DMS53 treated with DMSO at 0.1 percent for 48 hours (cell line): ENCODE measurements around the gene RPS8.
A peak's percentile ranks its signal among the peaks of the same experiment; 100 is the strongest.
"Not testable (repeated sequence)": the region's sequence is repeated elsewhere in the genome, so short reads cannot be mapped to it uniquely, and the experiment has no call there.

Experiments used
- DNase-seq: peaks from one replicate; lab custom pipeline; 2025; ENCODE audit not compliant: unreplicated experiment; lab: John Stamatoyannopoulos, UW

RPS8 gene

GRCh38 chr1:44802306-44803061 lies 27.1 kb downstream of the RPS8 start:
- no peak for DNase-seq

GRCh38 chr1:44803062-44803311 lies 27.6 kb downstream of the RPS8 start:
- DNase-seq, result no peak

GRCh38 chr1:44803312-44804095 lies 28.2 kb downstream of the RPS8 start:
- DNase-seq, result no peak

- no peak for DNase-seq
Observed at GRCh38 chr1:44805311-44806024, 30.1 kb downstream of the RPS8 start.

GRCh38 chr1:44806025-44806703 lies 30.8 kb downstream of the RPS8 start:
- no peak for DNase-seq

- no peak for DNase-seq
Observed at GRCh38 chr1:44806704-44807363, 31.5 kb downstream of the RPS8 start, which contains the start of gene DYNLT4. Gene DYNLT4 (minus strand): TSS chr1:44807351. CDS start chr1:44806668, 683 bp downstream.

GRCh38 chr1:44807364-44808062 lies 32.2 kb downstream of the RPS8 start:
- peak; percentile 91 for DNase-seq

GRCh38 chr1:44808063-44808937 lies 33.0 kb downstream of the RPS8 start, which contains the start of gene BTBD19:
Gene BTBD19 (plus strand): TSS chr1:44808523. CDS start chr1:44808821, 298 bp downstream.
- DNase-seq, result no peak

GRCh38 chr1:44808938-44809917 lies 33.9 kb downstream of the RPS8 start:
- no peak for DNase-seq

GRCh38 chr1:44810101-44810761 lies 34.9 kb downstream of the RPS8 start:
- no peak for DNase-seq

- not testable (repeated sequence) for DNase-seq
Observed at GRCh38 chr1:44810762-44811105, 35.4 kb downstream of the RPS8 start.

GRCh38 chr1:44811234-44811633 lies 35.9 kb downstream of the RPS8 start:
- no peak for DNase-seq

- DNase-seq, result peak; percentile 30
Observed at GRCh38 chr1:44812822-44813543, 37.6 kb downstream of the RPS8 start.

GRCh38 chr1:44815926-44816325 lies 40.6 kb downstream of the RPS8 start:
- DNase-seq, result not testable (repeated sequence)

GRCh38 chr1:44817307-44817706 lies 42.0 kb downstream of the RPS8 start:
- DNase-seq, result no peak

- no peak for DNase-seq
Observed at GRCh38 chr1:44817771-44818495, 42.6 kb downstream of the RPS8 start.
